MCF 10A (cell line): Measurements from ENCODE around the gene STRAP. TPM values are rescaled to one million over a fixed set of nuclear protein-coding genes. Genes with fewer than 3 reads are reported as not detected.
A peak's percentile ranks its signal among the peaks of the same experiment; 100 is the strongest.

Experiments used
- BruUV-seq: library from RNA; stranded (reverse); fragments of 400-500 nt; replicated peaks from 2 replicates; lab custom pipeline; 2021; lab: Mats Ljungman, UMichigan
- CTCF ChIA-PET: fragments of 300-600 bp; sonication (Branson Sonifier 250); formaldehyde crosslinking; extraction: SDS; loops from one replicate; lab custom pipeline; 2021; ENCODE audit warnings: antibody characterized with exemption, inconsistent platforms; lab: Yijun Ruan, JAX
- POLR2A ChIA-PET: fragments of 300-600, 350-650 bp; sonication (Branson Sonifier 250); formaldehyde crosslinking; extraction: SDS; loops from one replicate; lab custom pipeline; 2020; ENCODE audit warnings: antibody characterized with exemption, inconsistent platforms; lab: Yijun Ruan, JAX
- DNase-seq: peaks from one replicate; pipeline ENCODE4 v3.0.0-alpha.2; 2018; ENCODE audit not compliant: unreplicated experiment
- H3K27ac Mint-ChIP-seq: one replicate; pipeline ENCODE4 v1.8.0; 2022; ENCODE audit warnings: mild to moderate bottlenecking, low read depth, mixed read lengths; ENCODE audit not compliant: unreplicated experiment
- H3K27me3 Mint-ChIP-seq: one replicate; pipeline ENCODE4 v1.8.0; 2022; ENCODE audit warnings: mixed read lengths; ENCODE audit not compliant: insufficient read depth, unreplicated experiment
- H3K36me3 Mint-ChIP-seq: one replicate; pipeline ENCODE4 v1.8.0; 2022; ENCODE audit warnings: mild to moderate bottlenecking, moderate library complexity, mixed read lengths; ENCODE audit not compliant: insufficient read depth, unreplicated experiment
- H3K4me1 Mint-ChIP-seq: one replicate; pipeline ENCODE4 v1.8.0; 2022; ENCODE audit warnings: mixed read lengths; ENCODE audit not compliant: insufficient read depth, unreplicated experiment
- H3K4me3 Mint-ChIP-seq: one replicate; pipeline ENCODE4 v1.8.0; 2022; ENCODE audit warnings: mild to moderate bottlenecking, moderate library complexity, mixed read lengths; ENCODE audit not compliant: unreplicated experiment
- H3K9me3 Mint-ChIP-seq: one replicate; pipeline ENCODE4 v1.8.0; 2022; ENCODE audit warnings: mixed read lengths; ENCODE audit not compliant: unreplicated experiment
- CTCF ChIP-seq: fragments of 200-600 bp; IDR thresholded peaks from one replicate; pipeline ENCODE4 v1.8.0; 2022; ENCODE audit warnings: antibody characterized with exemption, mild to moderate bottlenecking; ENCODE audit not compliant: unreplicated experiment
- intact Hi-C: fragments of 100-400 bp; cut with micrococcal nuclease; formaldehyde crosslinking; loops from 2 replicates; pipeline ENCODE4 v1.14.1; 2022
- total RNA-seq: library from RNA; stranded (reverse); gene quantifications from 2 replicates; pipeline ENCODE4 v1.2.3, GENCODE V29; 2022

The STRAP gene
- total RNA-seq, 1 experiment from 2014 or later = 233 TPM

GRCh38 chr12:15852383-15852782 is 29.8 kb upstream of the STRAP start:
- POLR2A ChIA-PET = interaction anchor here (1.0 to 1.7 kb wide), 5 partner anchors 9 to 190 kb away, joined by 3 to 5 read pairs (median 4); partner anchors contain the start of gene EPS8
- Mint-ChIP-seq H3K36me3 (peaks cover 5% of the 10 kb centered on the region), H3K4me1 (peaks cover 27% of the 10 kb centered on the region), H3K27ac (peak overlapping the region; percentile 95), H3K27me3 (no peaks in the 10 kb centered on the region), H3K4me3 (no peak overlapping the region), H3K9me3 (no peaks in the 10 kb centered on the region)
- intact Hi-C loops = loop anchor here (10.0 kb wide), 2 partner anchors 188 to 698 kb away; no protein-coding TSS in a partner anchor
- no TSS peak for BruUV-seq
- DNase-seq = peak; percentile 80
- CTCF ChIA-PET = interaction anchor here (0.6 to 7.9 kb wide), 2 partner anchors 16 to 264 kb away, joined by 3 to 222 read pairs; no protein-coding TSS in a partner anchor
- TF ChIP-seq CTCF = no peak

GRCh38 chr12:15853877-15854276 is 28.3 kb upstream of the STRAP start:
- Mint-ChIP-seq H3K4me1 (peaks cover 27% of the 10 kb centered on the region), H3K4me3 (no peak overlapping the region), H3K27ac (peak overlapping the region; percentile 95), H3K36me3 (peaks cover 5% of the 10 kb centered on the region), H3K9me3 (no peaks in the 10 kb centered on the region), H3K27me3 (no peaks in the 10 kb centered on the region)
- ChIA-PET CTCF (interaction anchor here (0.7 to 7.9 kb wide), 2 partner anchors 15 to 265 kb away, joined by 3 to 222 read pairs; no protein-coding TSS in a partner anchor), POLR2A (interaction anchor here (2.8 kb wide), 1 partner anchor 29 kb away, joined by 12 read pairs; the partner anchor contains the start of gene STRAP)
- no peak for DNase-seq
- intact Hi-C loops = loop anchor here (10.0 kb wide), 2 partner anchors 189 to 699 kb away; no protein-coding TSS in a partner anchor
- no peak for TF ChIP-seq CTCF
- no TSS peak for BruUV-seq

- no peak overlapping the region for H3K4me3 Mint-ChIP-seq
- peak overlapping the region; percentile 75 for H3K27ac Mint-ChIP-seq
- no peaks in the 10 kb centered on the region for H3K9me3 Mint-ChIP-seq
- ChIA-PET CTCF (interaction anchor here (0.6 to 7.9 kb wide), 19 partner anchors 9 to 634 kb away, joined by 3 to 222 read pairs (median 5); partner anchors contain the start of gene RERG), POLR2A (interaction anchor here (0.7 to 2.8 kb wide), 12 partner anchors 10 to 267 kb away, joined by 3 to 34 read pairs (median 4); partner anchors contain the start of genes EPS8 and STRAP)
- intact Hi-C loops = loop anchor here (1.0 to 10.0 kb wide), 3 partner anchors 66 to 700 kb away; partner anchors contain the start of gene EPS8
- TF ChIP-seq CTCF = no peak
- no peak for DNase-seq
- H3K36me3 Mint-ChIP-seq = peaks cover 5% of the 10 kb centered on the region
- H3K4me1 Mint-ChIP-seq = peaks cover 27% of the 10 kb centered on the region
- BruUV-seq = no TSS peak
- H3K27me3 Mint-ChIP-seq = no peaks in the 10 kb centered on the region
Measured at GRCh38 chr12:15854916-15855315, 27.3 kb upstream of the STRAP start.

- Mint-ChIP-seq H3K4me1 (peaks cover 27% of the 10 kb centered on the region), H3K9me3 (no peaks in the 10 kb centered on the region), H3K36me3 (peaks cover 5% of the 10 kb centered on the region), H3K27ac (peak overlapping the region; percentile 75), H3K4me3 (no peak overlapping the region), H3K27me3 (no peaks in the 10 kb centered on the region)
- CTCF ChIA-PET = interaction anchor here (0.6 to 7.9 kb wide), 29 partner anchors 8 to 1075 kb away, joined by 3 to 222 read pairs (median 4); partner anchors contain the start of gene RERG
- BruUV-seq = no TSS peak
- DNase-seq = peak; percentile 55
- TF ChIP-seq CTCF = no peak
- POLR2A ChIA-PET = interaction anchor here (0.7 to 2.8 kb wide), 13 partner anchors 11 to 323 kb away, joined by 3 to 34 read pairs (median 4); partner anchors contain the start of genes EPS8 and STRAP
- intact Hi-C loops = loop anchor here (1.0 to 10.0 kb wide), 8 partner anchors 43 to 701 kb away; partner anchors contain the start of gene EPS8
Measured at GRCh38 chr12:15855646-15856045, 26.5 kb upstream of the STRAP start.
